Panc1 (cell line): Measurements from ENCODE around the gene PCDHB15. TPM values are rescaled to one million over a fixed set of nuclear protein-coding genes. Genes with fewer than 3 reads are reported as not detected.

ENCODE experiments used
- ATAC-seq: fragments of 200-7000 bp; cut with Tn5 transposase; 2 replicates; pipeline ENCODE4 v1.9.1; 2020; ENCODE audit warnings: mild to moderate bottlenecking, moderate library complexity
- BruUV-seq: library from RNA; stranded (reverse); fragments of 400-500 nt; replicated peaks from 2 replicates; lab custom pipeline; 2021; lab: Mats Ljungman, UMichigan
- CTCF ChIA-PET: fragments of 300-600 bp; sonication (Branson Sonifier 250); formaldehyde crosslinking; loops from one replicate; lab custom pipeline; 2022; ENCODE audit warnings: antibody characterized with exemption; lab: Charles Lee
- POLR2A ChIA-PET: fragments of 300-600 bp; sonication (Branson Sonifier 250); formaldehyde crosslinking; loops from one replicate; lab custom pipeline; 2022; ENCODE audit warnings: antibody characterized with exemption; lab: Charles Lee
- DNase-seq: peaks from one replicate; pipeline ENCODE4 v3.0.0-alpha.2; 2010; ENCODE audit warnings: low read depth, low spot score
- H3K27ac ChIP-seq: 2 replicates; pipeline ENCODE4 v1.5.1; 2011; ENCODE audit warnings: mild to moderate bottlenecking, low read length, inconsistent platforms
- H3K27me3 ChIP-seq: fragments of 200-500 bp; sonication (Bioruptor generic); 2 replicates; pipeline ENCODE4 v1.6.0; 2014; ENCODE audit warnings: low read length, inconsistent platforms; ENCODE audit not compliant: control insufficient read depth, insufficient read depth
- H3K36me3 ChIP-seq: fragments of 200-500 bp; sonication (Bioruptor generic); 2 replicates; pipeline ENCODE4 v1.5.1; 2014; ENCODE audit warnings: inconsistent platforms, mild to moderate bottlenecking, low read length, moderate library complexity; ENCODE audit not compliant: control insufficient read depth, insufficient read depth
- H3K4me1 ChIP-seq: 2 replicates; pipeline ENCODE4 v1.5.1; 2011; ENCODE audit warnings: inconsistent platforms, mild to moderate bottlenecking, low read length, moderate library complexity; ENCODE audit not compliant: control insufficient read depth, insufficient read depth
- H3K4me3 ChIP-seq, 2 experiments: 2 replicates each; pipeline ENCODE4 v1.5.1; 2011 to 2012; ENCODE audit warnings: low read depth in 2 of 2, low read length in 2 of 2, mild to moderate bottlenecking in 2 of 2, inconsistent platforms in 1 of 2, moderate library complexity in 1 of 2
- H3K9me3 ChIP-seq: fragments of 200-500 bp; sonication (Bioruptor generic); 2 replicates; pipeline ENCODE4 v1.5.1; 2014; ENCODE audit warnings: low read depth, mild to moderate bottlenecking, inconsistent platforms, low read length, moderate library complexity; ENCODE audit not compliant: control insufficient read depth, insufficient read depth
- POLR2AphosphoS5 ChIP-seq: IDR thresholded peaks from 2 replicates; pipeline ENCODE4 v1.6.1; 2012; ENCODE audit warnings: mild to moderate bottlenecking, low read depth, low read length, moderate library complexity
- SIN3A ChIP-seq: IDR thresholded peaks from 2 replicates; pipeline ENCODE4 v1.6.1; 2012; ENCODE audit warnings: low read depth, mild to moderate bottlenecking, low read length, moderate library complexity, borderline replicate concordance; ENCODE audit not compliant: insufficient read depth
- TCF7L2 ChIP-seq: IDR thresholded peaks from 2 replicates; pipeline ENCODE4 v1.6.1; 2011; ENCODE audit warnings: mild to moderate bottlenecking, low read depth, low read length, inconsistent platforms
- in situ Hi-C: cut with HindIII; loops from 2 replicates; pipeline ENCODE4 v1.10.0; 2016; ENCODE audit warnings: low sequenced_read_pairs, low pct_unique_long_range_greater_than_20kb
- intact Hi-C: fragments of 100-400 bp; cut with micrococcal nuclease; formaldehyde crosslinking; loops from one replicate; pipeline ENCODE4 v1.10.0; 2022; ENCODE audit not compliant: unreplicated experiment
- total RNA-seq: library from RNA; stranded (reverse); gene quantifications from one replicate; pipeline ENCODE4 v1.2.1, GENCODE V29; 2021; ENCODE audit not compliant: unreplicated experiment
- TF ChIP-seq, protein P1 (sequence below): fragments of 450-650 bp; IDR thresholded peaks from 2 replicates; pipeline ENCODE4 v1.5.1; 2017; ENCODE audit warnings: mild to moderate bottlenecking
- TF ChIP-seq, protein P2 (sequence below), 2 experiments: IDR thresholded peaks; 2 replicates each; pipeline ENCODE4 v1.6.1; 2011 to 2012; ENCODE audit warnings: low read depth in 2 of 2, control low read depth in 1 of 2, low read length in 1 of 2, mild to moderate bottlenecking in 1 of 2, moderate library complexity in 1 of 2; ENCODE audit not compliant: insufficient read depth in 1 of 2

The PCDHB15 gene
- total RNA-seq, 1 experiment from 2014 or later, result 0.15 TPM

DNA sequence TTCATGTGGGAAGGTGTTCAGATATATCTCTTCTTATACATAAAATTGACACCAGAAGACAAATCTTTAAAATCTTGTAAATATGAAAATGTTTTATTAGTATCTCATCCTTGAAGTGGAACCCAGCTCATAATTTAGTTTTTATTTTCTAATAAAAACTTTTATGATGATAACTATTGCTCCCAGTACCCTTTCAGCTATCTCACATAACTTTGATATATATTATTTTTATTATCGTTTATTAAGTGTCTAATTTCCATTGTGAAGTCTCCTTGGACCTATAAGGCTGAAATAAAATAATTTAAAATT is 16.0 kb downstream of the PCDHB15 start:
- Histone ChIP-seq H3K4me3 (no peak overlapping the region), H3K27ac (no peak overlapping the region), H3K27me3 (no peaks in the 10 kb centered on the region), H3K36me3 (no peaks in the 10 kb centered on the region), H3K4me1 (no peaks in the 10 kb centered on the region), H3K9me3 (peaks cover 80% of the 10 kb centered on the region)
- intact Hi-C loops, result loop anchor here (10.0 kb wide), 1 partner anchor 54 kb away; no protein-coding TSS in a partner anchor
- no peak for DNase-seq
- TF ChIP-seq POLR2AphosphoS5 (no peak), TCF7L2 (no peak), SIN3A (no peak)
- TF ChIP-seq, protein P1, sequence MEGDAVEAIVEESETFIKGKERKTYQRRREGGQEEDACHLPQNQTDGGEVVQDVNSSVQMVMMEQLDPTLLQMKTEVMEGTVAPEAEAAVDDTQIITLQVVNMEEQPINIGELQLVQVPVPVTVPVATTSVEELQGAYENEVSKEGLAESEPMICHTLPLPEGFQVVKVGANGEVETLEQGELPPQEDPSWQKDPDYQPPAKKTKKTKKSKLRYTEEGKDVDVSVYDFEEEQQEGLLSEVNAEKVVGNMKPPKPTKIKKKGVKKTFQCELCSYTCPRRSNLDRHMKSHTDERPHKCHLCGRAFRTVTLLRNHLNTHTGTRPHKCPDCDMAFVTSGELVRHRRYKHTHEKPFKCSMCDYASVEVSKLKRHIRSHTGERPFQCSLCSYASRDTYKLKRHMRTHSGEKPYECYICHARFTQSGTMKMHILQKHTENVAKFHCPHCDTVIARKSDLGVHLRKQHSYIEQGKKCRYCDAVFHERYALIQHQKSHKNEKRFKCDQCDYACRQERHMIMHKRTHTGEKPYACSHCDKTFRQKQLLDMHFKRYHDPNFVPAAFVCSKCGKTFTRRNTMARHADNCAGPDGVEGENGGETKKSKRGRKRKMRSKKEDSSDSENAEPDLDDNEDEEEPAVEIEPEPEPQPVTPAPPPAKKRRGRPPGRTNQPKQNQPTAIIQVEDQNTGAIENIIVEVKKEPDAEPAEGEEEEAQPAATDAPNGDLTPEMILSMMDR, result no peak
- TF ChIP-seq, protein P2, sequence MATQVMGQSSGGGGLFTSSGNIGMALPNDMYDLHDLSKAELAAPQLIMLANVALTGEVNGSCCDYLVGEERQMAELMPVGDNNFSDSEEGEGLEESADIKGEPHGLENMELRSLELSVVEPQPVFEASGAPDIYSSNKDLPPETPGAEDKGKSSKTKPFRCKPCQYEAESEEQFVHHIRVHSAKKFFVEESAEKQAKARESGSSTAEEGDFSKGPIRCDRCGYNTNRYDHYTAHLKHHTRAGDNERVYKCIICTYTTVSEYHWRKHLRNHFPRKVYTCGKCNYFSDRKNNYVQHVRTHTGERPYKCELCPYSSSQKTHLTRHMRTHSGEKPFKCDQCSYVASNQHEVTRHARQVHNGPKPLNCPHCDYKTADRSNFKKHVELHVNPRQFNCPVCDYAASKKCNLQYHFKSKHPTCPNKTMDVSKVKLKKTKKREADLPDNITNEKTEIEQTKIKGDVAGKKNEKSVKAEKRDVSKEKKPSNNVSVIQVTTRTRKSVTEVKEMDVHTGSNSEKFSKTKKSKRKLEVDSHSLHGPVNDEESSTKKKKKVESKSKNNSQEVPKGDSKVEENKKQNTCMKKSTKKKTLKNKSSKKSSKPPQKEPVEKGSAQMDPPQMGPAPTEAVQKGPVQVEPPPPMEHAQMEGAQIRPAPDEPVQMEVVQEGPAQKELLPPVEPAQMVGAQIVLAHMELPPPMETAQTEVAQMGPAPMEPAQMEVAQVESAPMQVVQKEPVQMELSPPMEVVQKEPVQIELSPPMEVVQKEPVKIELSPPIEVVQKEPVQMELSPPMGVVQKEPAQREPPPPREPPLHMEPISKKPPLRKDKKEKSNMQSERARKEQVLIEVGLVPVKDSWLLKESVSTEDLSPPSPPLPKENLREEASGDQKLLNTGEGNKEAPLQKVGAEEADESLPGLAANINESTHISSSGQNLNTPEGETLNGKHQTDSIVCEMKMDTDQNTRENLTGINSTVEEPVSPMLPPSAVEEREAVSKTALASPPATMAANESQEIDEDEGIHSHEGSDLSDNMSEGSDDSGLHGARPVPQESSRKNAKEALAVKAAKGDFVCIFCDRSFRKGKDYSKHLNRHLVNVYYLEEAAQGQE (IDR thresholded peaks at IDR 0.05; ENCODE audit: insufficient read depth in 1 of 2, low read depth in 2 of 2, low read length in 1 of 2), result no peak
- POLR2A ChIA-PET, result no interaction called here
- ATAC-seq, result no peak
- in situ Hi-C loops, result no loop called here
- no TSS peak for BruUV-seq
- CTCF ChIA-PET, result no interaction called here

DNA sequence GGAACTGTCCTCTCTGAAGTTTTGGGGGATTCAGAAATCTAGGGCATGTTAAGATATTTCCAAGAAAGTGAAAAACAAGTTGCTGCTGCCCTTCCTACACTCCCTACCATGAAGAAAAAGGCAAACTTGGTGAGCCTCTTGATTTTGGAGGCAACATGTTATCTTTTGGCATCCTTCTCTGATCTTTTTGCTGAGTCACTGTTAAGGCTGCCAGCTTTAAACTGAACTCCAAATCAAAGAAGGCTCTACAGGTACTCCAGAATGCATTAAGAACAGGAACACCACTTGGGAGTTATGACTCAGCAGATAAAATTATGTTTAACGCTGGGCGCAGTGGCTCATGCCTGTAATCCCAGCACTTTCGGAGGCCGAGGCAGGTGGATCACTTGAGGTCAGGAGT is 24.0 kb downstream of the PCDHB15 start:
- POLR2A ChIA-PET, result no interaction called here
- Histone ChIP-seq H3K4me3 (no peak overlapping the region), H3K27ac (no peak overlapping the region), H3K9me3 (peaks cover 64% of the 10 kb centered on the region), H3K4me1 (no peaks in the 10 kb centered on the region), H3K27me3 (no peaks in the 10 kb centered on the region), H3K36me3 (no peaks in the 10 kb centered on the region)
- DNase-seq (no peak), ATAC-seq (no peak)
- BruUV-seq, result no TSS peak
- CTCF ChIA-PET, result no interaction called here
- TF ChIP-seq, protein P1, result no peak
- no peak for TF ChIP-seq TCF7L2
- TF ChIP-seq, protein P2 (IDR thresholded peaks at IDR 0.05; ENCODE audit: insufficient read depth in 1 of 2, low read depth in 2 of 2, low read length in 1 of 2), result no peak
- intact Hi-C loops (loop anchor here (10.0 kb wide), 1 partner anchor 46 kb away; no protein-coding TSS in a partner anchor), in situ Hi-C loops (no loop called here)
